H1 (cell line): ENCODE measurements around the gene ARL8A.
A peak's percentile ranks its signal among the peaks of the same experiment; 100 is the strongest.

Experiments
- POLR2A ChIP-seq, 2 experiments: IDR thresholded peaks; 1 replicate in 1 of 2; 2 replicates in 1 of 2; pipeline ENCODE4 v1.6.1; 2011; ENCODE audit warnings: low read depth in 2 of 2, low read length in 2 of 2, mild to moderate bottlenecking in 2 of 2; ENCODE audit errors: control extremely low read depth in 1 of 2
- POLR2AphosphoS5 ChIP-seq: IDR thresholded peaks from 2 replicates; pipeline ENCODE4 v1.6.1; 2011; ENCODE audit warnings: low read depth, low read length
- POU5F1 ChIP-seq: IDR thresholded peaks from 2 replicates; pipeline ENCODE4 v1.6.1; 2011; ENCODE audit warnings: low read depth, mild to moderate bottlenecking, low read length, moderate library complexity
- SIRT6 ChIP-seq: IDR thresholded peaks from one replicate; pipeline ENCODE4 v1.7.1; 2012; ENCODE audit warnings: low read length, inconsistent platforms
- SP2 ChIP-seq: IDR thresholded peaks from 2 replicates; pipeline ENCODE4 v1.6.1; 2012; ENCODE audit warnings: mild to moderate bottlenecking, low read length, inconsistent platforms
- TF ChIP-seq, protein P1 (sequence below): IDR thresholded peaks from 2 replicates; pipeline ENCODE4 v1.6.1; 2011; ENCODE audit warnings: low read length, improper control_type of control experiment
- TF ChIP-seq, protein P2 (sequence below), 3 experiments: IDR thresholded peaks; 1 replicate in 2 of 3; 2 replicates in 1 of 3; pipeline versions ENCODE4 v1.5.1 to v1.6.1; 2011; ENCODE audit warnings: low read length in 3 of 3, mild to moderate bottlenecking in 3 of 3, inconsistent platforms in 2 of 3, low read depth in 1 of 3, moderate library complexity in 1 of 3; ENCODE audit not compliant: insufficient read depth in 1 of 3; ENCODE audit errors: control extremely low read depth in 1 of 3

DNA sequence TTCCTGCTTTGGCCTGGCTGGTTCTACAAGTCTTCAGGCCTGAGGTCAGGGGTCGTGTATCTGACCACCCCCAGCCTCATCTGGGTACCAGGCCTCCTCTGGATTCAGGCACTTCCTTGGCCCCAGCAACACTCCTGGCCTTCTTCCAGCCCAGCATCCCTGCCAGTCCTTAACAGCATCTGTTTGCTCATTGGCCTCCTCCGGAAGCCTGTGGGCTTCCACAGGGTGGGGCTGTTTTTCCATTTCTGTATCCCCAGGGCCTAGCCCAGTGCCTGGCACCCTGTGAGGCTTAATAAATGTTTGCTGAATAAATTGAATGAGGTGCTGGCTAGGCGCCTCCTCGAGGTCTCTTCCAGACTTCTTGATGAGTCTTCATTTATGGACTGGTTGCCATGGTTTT lies 43.4 kb downstream of the ARL8A start:
- TF ChIP-seq, protein P1, sequence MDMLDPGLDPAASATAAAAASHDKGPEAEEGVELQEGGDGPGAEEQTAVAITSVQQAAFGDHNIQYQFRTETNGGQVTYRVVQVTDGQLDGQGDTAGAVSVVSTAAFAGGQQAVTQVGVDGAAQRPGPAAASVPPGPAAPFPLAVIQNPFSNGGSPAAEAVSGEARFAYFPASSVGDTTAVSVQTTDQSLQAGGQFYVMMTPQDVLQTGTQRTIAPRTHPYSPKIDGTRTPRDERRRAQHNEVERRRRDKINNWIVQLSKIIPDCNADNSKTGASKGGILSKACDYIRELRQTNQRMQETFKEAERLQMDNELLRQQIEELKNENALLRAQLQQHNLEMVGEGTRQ, result no peak
- no peak for TF ChIP-seq SP2
- TF ChIP-seq POU5F1, result no peak
- no peak for TF ChIP-seq POLR2A (IDR thresholded peaks at IDR 0.05; ENCODE audit: control extremely low read depth in 1 of 2, low read depth in 2 of 2, low read length in 2 of 2)
- TF ChIP-seq POLR2AphosphoS5, result no peak
- TF ChIP-seq SIRT6, result no peak
- TF ChIP-seq, protein P2, sequence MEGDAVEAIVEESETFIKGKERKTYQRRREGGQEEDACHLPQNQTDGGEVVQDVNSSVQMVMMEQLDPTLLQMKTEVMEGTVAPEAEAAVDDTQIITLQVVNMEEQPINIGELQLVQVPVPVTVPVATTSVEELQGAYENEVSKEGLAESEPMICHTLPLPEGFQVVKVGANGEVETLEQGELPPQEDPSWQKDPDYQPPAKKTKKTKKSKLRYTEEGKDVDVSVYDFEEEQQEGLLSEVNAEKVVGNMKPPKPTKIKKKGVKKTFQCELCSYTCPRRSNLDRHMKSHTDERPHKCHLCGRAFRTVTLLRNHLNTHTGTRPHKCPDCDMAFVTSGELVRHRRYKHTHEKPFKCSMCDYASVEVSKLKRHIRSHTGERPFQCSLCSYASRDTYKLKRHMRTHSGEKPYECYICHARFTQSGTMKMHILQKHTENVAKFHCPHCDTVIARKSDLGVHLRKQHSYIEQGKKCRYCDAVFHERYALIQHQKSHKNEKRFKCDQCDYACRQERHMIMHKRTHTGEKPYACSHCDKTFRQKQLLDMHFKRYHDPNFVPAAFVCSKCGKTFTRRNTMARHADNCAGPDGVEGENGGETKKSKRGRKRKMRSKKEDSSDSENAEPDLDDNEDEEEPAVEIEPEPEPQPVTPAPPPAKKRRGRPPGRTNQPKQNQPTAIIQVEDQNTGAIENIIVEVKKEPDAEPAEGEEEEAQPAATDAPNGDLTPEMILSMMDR (IDR thresholded peaks at IDR 0.05; ENCODE audit: control extremely low read depth in 1 of 3, insufficient read depth in 1 of 3, low read depth in 1 of 3, low read length in 3 of 3), result 0 out of 4 replicates have a peak, but pooled peaks of 1 of the 3 experiments have one; percentile 16
